Muscle of leg (tissue), 11 donors: ENCODE measurements around the gene IGF2R. TPM values are rescaled to one million over a fixed set of nuclear protein-coding genes. Genes with fewer than 3 reads are reported as not detected.
"Not testable (repeated sequence)": the region's sequence is repeated elsewhere in the genome, so short reads cannot be mapped to it uniquely, and the experiment has no call there.

Experiments
- DNase-seq: peaks from one replicate; pipeline ENCODE4 v3.0.0; 2013
- H3K27ac ChIP-seq: one replicate; pipeline ENCODE4 v1.5.1; 2013; ENCODE audit warnings: mild to moderate bottlenecking, low read length, control low read depth
- H3K27me3 ChIP-seq: one replicate; pipeline ENCODE4 v1.6.1; 2013; ENCODE audit warnings: low read length; ENCODE audit not compliant: control insufficient read depth, insufficient read depth
- H3K36me3 ChIP-seq: one replicate; pipeline ENCODE4 v1.6.1; 2013; ENCODE audit warnings: low read length; ENCODE audit not compliant: control insufficient read depth, insufficient read depth
- H3K4me1 ChIP-seq: one replicate; pipeline ENCODE4 v1.6.1; 2013; ENCODE audit warnings: low read length; ENCODE audit not compliant: control insufficient read depth, insufficient read depth
- H3K4me3 ChIP-seq: one replicate; pipeline ENCODE4 v1.5.1; 2013; ENCODE audit warnings: low read length, control low read depth
- H3K9me3 ChIP-seq: replicated peaks from 2 replicates; pipeline ENCODE4 v1.6.1; 2013; ENCODE audit warnings: low read depth, low read length; ENCODE audit not compliant: control insufficient read depth
- WGBS: methylation state at CpG from one replicate; pipeline ENCODE4 v1.1.5; 2013; ENCODE audit warnings: missing lambda C conversion rate; ENCODE audit not compliant: insufficient coverage; 5-methylcytosine and 5-hydroxymethylcytosine counted together
- polyA plus RNA-seq, 8 donors: library from polyadenylated mRNA; unstranded; fragments of 120-200 nt; gene quantifications; one replicate each; pipeline versions ENCODE4 v1.2.1 to v1.2.3, GENCODE V29; 2013; ENCODE audit warnings: inconsistent platforms in 1 of 8, low replicate concordance in 1 of 8; ENCODE audit not compliant: insufficient read length in 8 of 8, insufficient read depth in 1 of 8
- total RNA-seq: library from RNA; stranded (reverse); fragments of 120-200 nt; gene quantifications from one replicate; pipeline ENCODE4 v1.2.4, GENCODE V29; 2013

The IGF2R gene
- total and polyA plus RNA-seq, 9 donors: 66.6 to 133 (median 123) TPM

DNA sequence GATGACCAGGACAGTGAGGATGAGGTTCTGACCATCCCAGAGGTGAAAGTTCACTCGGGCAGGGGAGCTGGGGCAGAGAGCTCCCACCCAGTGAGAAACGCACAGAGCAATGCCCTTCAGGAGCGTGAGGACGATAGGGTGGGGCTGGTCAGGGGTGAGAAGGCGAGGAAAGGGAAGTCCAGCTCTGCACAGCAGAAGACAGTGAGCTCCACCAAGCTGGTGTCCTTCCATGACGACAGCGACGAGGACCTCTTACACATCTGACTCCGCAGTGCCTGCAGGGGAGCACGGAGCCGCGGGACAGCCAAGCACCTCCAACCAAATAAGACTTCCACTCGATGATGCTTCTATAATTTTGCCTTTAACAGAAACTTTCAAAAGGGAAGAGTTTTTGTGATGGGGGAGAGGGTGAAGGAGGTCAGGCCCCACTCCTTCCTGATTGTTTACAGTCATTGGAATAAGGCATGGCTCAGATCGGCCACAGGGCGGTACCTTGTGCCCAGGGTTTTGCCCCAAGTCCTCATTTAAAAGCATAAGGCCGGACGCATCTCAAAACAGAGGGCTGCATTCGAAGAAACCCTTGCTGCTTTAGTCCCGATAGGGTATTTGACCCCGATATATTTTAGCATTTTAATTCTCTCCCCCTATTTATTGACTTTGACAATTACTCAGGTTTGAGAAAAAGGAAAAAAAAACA is 136.1 kb downstream of the IGF2R start:
- Histone ChIP-seq H3K9me3 (no peaks in the 10 kb centered on the region), H3K36me3 (peaks cover 64% of the 10 kb centered on the region), H3K27ac (no peak overlapping the region), H3K4me1 (no peaks in the 10 kb centered on the region), H3K4me3 (no peak overlapping the region), H3K27me3 (no peaks in the 10 kb centered on the region)
- 93% methylated on average over 10 of the region's 20 CpGs for WGBS
- no peak for DNase-seq

DNA sequence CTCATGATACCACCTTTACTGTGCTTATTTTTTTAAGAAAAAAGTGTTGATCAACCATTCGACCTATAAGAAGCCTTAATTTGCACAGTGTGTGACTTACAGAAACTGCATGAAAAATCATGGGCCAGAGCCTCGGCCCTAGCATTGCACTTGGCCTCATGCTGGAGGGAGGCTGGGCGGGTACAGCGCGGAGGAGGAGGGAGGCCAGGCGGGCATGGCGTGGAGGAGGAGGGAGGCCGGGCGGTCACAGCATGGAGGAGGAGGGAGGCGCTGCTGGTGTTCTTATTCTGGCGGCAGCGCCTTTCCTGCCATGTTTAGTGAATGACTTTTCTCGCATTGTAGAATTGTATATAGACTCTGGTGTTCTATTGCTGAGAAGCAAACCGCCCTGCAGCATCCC is 137.1 kb downstream of the IGF2R start:
- Histone ChIP-seq H3K9me3 (no peaks in the 10 kb centered on the region), H3K36me3 (peaks cover 68% of the 10 kb centered on the region), H3K4me1 (no peaks in the 10 kb centered on the region), H3K27me3 (no peaks in the 10 kb centered on the region), H3K27ac (no peak overlapping the region), H3K4me3 (no peak overlapping the region)
- 93% methylated on average over 12 of the region's 14 CpGs for WGBS
- DNase-seq: no peak

DNA sequence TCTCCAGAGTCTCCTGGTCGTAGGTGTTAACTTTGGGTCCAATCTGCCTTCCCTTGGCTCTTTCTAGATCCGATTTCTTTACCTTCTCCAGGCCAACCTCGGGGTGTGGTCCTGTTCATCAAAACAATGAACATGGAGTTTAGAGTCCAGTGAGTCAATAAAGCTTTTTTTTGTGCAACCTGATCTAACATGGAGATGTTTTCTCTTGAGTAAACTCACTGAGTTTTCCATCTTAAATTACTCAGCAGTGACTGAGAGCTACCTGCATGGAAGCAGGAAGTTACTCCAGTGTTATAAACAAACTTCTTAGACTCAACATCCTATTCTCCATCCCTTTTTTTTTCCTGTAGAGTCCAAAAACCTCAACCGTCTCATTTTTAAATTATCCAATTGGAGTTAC is 137.8 kb downstream of the IGF2R start:
- WGBS: 86% methylated on average over 1 of the region's 4 CpGs
- Histone ChIP-seq H3K27ac (no peak overlapping the region), H3K9me3 (no peaks in the 10 kb centered on the region), H3K4me1 (no peaks in the 10 kb centered on the region), H3K4me3 (no peak overlapping the region), H3K27me3 (no peaks in the 10 kb centered on the region), H3K36me3 (peaks cover 61% of the 10 kb centered on the region)
- DNase-seq: no peak

DNA sequence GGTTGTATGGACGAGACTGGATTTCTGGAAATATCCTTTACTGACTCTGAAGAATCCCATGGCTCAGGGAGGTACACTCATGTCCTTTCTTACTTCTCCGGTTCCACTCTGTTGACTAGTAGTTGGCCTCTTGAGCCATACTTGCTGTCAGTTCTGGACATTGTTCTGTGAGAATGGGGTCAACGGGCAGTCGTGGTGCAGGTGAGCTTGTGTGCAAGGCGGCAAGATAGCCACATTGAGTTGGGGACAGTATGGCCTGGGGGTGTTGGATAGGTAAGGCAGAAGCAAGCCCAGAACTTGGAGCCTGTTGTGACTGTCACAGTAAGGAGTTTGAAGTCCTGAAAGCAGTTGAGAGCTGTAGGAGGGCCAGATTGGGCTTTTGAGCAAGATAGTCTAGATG is 139.2 kb downstream of the IGF2R start:
- H3K36me3 ChIP-seq: peaks cover 51% of the 10 kb centered on the region
- no peak overlapping the region for H3K27ac ChIP-seq
- H3K9me3 ChIP-seq: no peaks in the 10 kb centered on the region
- no peaks in the 10 kb centered on the region for H3K27me3 ChIP-seq
- H3K4me1 ChIP-seq: no peaks in the 10 kb centered on the region
- H3K4me3 ChIP-seq: no peak overlapping the region
- 94% methylated on average over 4 of the region's 5 CpGs for WGBS
- no peak for DNase-seq

DNA sequence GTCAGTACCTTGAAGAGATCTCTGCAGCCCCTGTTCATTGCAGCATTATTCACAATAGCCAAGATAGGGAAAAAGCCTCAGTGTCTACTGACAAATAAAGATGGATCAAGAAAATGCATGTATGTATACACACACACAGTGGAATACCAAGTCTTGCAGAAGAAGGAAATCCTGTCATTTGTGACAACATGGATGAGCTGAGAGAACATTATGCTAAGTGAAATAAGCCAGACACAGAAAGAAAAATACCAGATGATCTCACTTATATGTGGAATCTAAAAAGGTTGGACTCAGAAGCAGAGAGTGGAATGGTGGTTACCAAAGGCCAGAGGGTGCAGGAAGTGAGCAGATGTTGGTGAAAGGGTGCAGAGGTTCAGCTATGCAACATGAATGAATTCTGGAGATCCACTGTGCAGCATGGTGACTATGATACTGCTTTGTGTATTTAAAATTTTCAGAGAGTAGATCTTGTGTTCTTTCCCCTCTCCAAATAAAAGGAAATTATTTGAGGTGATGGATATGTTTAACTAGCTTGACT is 141.8 kb downstream of the IGF2R start:
- Histone ChIP-seq H3K9me3 (no peaks in the 10 kb centered on the region), H3K36me3 (peaks cover 30% of the 10 kb centered on the region), H3K4me1 (no peaks in the 10 kb centered on the region), H3K27me3 (no peaks in the 10 kb centered on the region), H3K27ac (no peak overlapping the region), H3K4me3 (no peak overlapping the region)
- no peak for DNase-seq

DNA sequence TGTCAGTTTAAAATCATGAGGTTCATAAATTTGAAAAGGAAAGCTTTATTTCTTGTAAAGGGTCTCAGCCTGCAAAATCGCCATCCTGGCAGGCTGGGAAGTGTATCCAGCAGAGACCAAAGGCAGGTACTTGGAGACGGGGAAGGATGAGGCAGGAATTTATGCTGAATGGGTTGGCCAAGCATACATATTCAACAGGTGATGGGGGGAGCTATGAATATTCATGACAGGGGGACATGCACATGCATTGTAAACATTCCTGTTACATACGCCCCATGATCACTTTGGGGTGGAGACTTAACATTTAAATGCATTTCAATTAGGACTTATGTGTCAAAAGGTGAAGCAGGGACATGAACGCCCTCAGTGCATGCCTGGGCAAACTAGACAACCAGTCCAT is 142.9 kb downstream of the IGF2R start:
- Histone ChIP-seq H3K27ac (no peak overlapping the region), H3K4me1 (no peaks in the 10 kb centered on the region), H3K9me3 (no peaks in the 10 kb centered on the region), H3K36me3 (peaks cover 25% of the 10 kb centered on the region), H3K27me3 (no peaks in the 10 kb centered on the region), H3K4me3 (no peak overlapping the region)
- no peak for DNase-seq
- WGBS: 64% methylated on average over 4 of the region's 4 CpGs

DNA sequence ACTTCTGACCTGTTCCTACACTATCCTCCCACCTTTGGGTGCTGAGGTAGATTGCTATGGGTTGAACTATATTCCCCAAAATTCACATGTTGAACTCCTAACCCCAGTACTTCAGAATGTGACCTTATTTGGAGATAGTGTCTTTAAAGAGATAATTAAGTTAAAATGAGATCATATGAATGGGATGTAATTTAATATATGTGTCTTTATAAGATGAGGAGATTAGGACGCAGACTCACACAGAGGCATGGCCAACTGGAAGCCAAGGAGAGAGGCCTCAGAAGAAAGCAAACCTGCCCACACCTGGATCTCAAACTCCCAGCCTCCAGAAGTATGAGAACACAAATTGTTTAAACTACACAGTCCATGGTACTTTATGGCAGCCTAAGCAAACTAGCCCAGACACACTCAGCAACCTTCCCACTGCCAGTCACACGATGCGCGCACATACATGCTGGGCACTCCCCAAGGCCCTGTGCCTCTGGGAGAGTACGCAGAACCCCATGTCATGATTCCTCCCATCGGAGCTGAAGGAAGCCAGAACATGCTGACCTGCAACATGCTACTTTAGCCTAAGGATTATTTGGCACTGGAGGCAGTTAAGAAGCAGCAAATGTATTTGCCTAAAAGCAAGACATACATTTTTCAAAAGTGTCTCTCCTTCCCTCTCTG is 143.9 kb downstream of the IGF2R start:
- no peak for DNase-seq
- peaks cover 2% of the 10 kb centered on the region for H3K9me3 ChIP-seq
- H3K4me1 ChIP-seq: no peaks in the 10 kb centered on the region
- no peak overlapping the region for H3K27ac ChIP-seq
- no peak overlapping the region for H3K4me3 ChIP-seq
- no peaks in the 10 kb centered on the region for H3K27me3 ChIP-seq
- WGBS: 89% methylated on average over 4 of the region's 6 CpGs
- H3K36me3 ChIP-seq: peaks cover 33% of the 10 kb centered on the region

DNA sequence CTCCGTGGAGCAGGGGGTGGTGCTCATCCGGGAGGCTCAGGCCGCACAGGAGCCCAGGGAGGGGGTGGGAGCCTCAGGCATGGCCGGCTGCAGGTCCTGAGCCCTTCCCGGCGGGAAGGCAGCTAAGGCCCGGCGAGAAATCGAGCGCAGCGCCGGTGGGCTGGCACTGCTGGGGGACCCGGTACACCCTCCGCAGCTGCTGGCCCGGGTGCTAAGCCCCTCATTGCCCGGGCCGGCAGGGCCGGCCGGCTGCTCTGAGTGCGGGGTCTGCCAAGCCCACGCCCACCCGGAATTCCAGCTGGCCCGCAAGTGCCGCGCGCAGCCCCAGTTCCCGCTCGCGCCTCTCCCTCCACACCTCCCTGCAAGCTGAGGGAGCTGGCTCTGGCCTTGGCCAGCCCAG is 145.7 kb downstream of the IGF2R start:
- H3K36me3 ChIP-seq: peaks cover 30% of the 10 kb centered on the region
- not testable (repeated sequence) for H3K27me3 ChIP-seq, DNase-seq, H3K9me3 ChIP-seq, H3K27ac ChIP-seq, H3K4me3 ChIP-seq, H3K4me1 ChIP-seq
- 100% methylated on average over 6 of the region's 29 CpGs for WGBS

DNA sequence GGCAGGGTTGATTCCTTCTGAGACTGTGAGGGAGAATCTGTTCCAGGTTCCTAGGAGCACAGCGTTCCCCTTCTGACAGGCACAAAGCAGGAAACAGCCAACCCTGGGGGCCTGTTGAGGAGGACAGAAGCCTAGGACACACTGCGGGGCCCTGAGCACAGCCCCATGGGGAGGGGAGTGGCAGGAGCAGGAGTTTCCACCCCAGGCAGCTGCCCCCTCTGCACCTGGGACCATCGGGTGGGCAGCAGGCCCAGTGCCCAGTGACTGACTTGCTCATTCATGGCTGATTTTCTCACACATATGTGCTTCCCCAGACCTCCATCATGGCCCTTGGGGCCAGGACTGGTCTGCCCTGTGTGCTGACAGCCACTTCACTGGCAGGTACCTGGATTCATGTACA is 146.5 kb downstream of the IGF2R start:
- H3K4me1 ChIP-seq: no peaks in the 10 kb centered on the region
- peaks cover 24% of the 10 kb centered on the region for H3K36me3 ChIP-seq
- H3K4me3 ChIP-seq: no peak overlapping the region
- no peaks in the 10 kb centered on the region for H3K27me3 ChIP-seq
- WGBS: 56% methylated on average over 2 of the region's 3 CpGs
- peaks cover 6% of the 10 kb centered on the region for H3K9me3 ChIP-seq
- no peak for DNase-seq
- no peak overlapping the region for H3K27ac ChIP-seq

DNA sequence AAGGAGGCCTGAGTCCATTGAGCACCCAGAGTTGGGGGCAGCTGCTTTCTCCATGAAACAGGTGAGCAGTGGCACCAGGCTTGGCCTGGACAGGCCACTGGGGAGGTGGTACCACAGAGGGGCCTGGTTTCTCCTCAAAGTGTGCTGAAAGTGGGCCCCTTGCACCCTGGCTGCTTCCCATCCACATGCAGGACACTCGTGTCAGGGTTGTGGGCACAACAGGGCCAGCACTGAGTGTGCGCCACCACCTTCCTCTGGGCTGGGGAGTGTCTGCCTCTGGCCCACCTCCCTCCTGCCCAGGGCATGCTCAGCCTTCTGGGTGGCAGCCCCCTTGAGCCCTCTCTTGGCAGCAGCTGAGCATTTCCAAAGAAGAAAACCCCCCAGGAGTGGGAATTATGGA is 147.5 kb downstream of the IGF2R start:
- no peaks in the 10 kb centered on the region for H3K27me3 ChIP-seq
- no peak for DNase-seq
- H3K9me3 ChIP-seq: peaks cover 6% of the 10 kb centered on the region
- H3K4me3 ChIP-seq: no peak overlapping the region
- H3K27ac ChIP-seq: no peak overlapping the region
- H3K4me1 ChIP-seq: no peaks in the 10 kb centered on the region
- 100% methylated on average over 2 of the region's 2 CpGs for WGBS
- H3K36me3 ChIP-seq: peaks cover 24% of the 10 kb centered on the region
